ENCODE data around the gene REN.

REN gene

DNA sequence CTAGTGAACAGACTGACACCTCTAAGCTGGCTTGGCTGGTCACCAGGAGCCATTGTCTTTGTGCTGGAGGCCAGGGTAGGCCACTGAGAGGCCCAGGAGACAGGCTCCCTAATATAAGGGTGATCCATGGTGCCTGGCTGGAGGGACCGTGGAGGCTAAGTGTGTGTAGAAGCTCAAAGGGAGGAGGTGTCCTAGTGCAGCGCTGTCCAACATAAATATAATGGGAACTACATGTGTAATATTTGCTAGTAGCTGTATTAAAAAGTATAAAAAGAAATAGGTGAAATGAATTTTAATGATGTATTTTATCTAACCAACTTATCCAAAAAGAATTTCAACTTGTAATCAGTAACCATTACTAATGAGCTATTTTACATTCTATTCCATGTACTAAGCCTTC is 58.2 kb downstream of the REN start:
- H3K4me3 Mint-ChIP-seq = no peak overlapping the region

DNA sequence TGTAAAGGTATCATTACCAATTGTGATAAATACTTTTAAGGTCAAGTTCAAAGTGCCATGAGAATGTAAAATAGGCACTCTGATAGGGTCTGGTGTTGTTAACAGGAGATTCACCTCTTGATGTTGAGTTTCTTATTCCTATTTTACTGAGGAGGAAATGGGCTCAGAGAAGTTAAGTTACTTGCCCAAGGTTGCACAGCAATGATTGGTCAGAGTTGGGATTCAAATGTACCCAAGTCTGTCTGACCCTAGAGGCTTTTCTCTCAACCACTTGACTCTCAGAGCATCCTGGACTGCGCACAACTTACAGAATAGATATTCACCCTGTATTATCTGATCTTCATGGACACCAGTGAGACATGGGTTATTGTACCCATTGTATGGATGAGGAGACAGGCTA is 59.3 kb downstream of the REN start:
- no peak overlapping the region for H3K27ac Mint-ChIP-seq
- H3K36me3 Mint-ChIP-seq (ENCODE audit: low read depth) = no peaks in the 10 kb centered on the region
- peaks cover 7% of the 10 kb centered on the region for H3K4me1 Mint-ChIP-seq (ENCODE audit: low read depth)

More for the DNA sequence above, 58.2 kb downstream of the REN start:
- H3K27ac Mint-ChIP-seq = no peak overlapping the region
- peaks cover 7% of the 10 kb centered on the region for H3K4me1 Mint-ChIP-seq (ENCODE audit: low read depth)
- H3K9me3 Mint-ChIP-seq = no peaks in the 10 kb centered on the region
- H3K36me3 Mint-ChIP-seq (ENCODE audit: low read depth) = no peaks in the 10 kb centered on the region
- H3K27me3 Mint-ChIP-seq = peaks cover 35% of the 10 kb centered on the region
- intact Hi-C loops (cut with micrococcal nuclease) = no loop called here

DNA sequence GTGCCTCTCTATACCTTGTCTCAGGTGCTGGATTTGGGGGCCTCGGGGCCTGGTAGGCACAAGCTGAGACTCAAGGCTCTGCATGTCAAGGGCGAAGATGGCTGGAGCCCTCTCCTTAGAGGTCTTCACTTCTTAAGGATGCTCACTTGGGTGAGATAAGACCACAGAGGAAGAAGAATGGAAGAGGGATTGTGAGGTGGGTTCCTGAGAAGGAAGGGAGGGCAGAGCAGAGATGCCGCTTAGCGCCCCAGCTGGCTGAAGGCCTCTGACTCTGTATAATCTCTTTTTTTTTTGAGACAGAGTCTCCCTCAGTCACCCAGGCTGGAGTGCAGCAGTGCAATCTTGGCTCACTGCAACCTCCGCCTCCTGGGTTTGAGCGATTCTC is 61.0 kb downstream of the REN start:
- Mint-ChIP-seq H3K4me3 (no peak overlapping the region), H3K27me3 (peaks cover 45% of the 10 kb centered on the region), H3K27ac (no peak overlapping the region), H3K36me3 (ENCODE audit: low read depth) (no peaks in the 10 kb centered on the region), H3K4me1 (ENCODE audit: low read depth) (peaks cover 7% of the 10 kb centered on the region), H3K9me3 (no peaks in the 10 kb centered on the region)
- intact Hi-C loops (cut with micrococcal nuclease) = no loop called here

More for the DNA sequence above, 59.3 kb downstream of the REN start:
- Mint-ChIP-seq H3K4me3 (no peak overlapping the region), H3K9me3 (no peaks in the 10 kb centered on the region), H3K27me3 (peaks cover 39% of the 10 kb centered on the region)
- intact Hi-C loops (cut with micrococcal nuclease) = no loop called here

Data from dendritic cell treated with granulocyte-macrophage colony-stimulating factor and Interleukin-4, amounts not matched to agents 40 ng/mL and 50 ng/mL, for 4 days (primary cell).